Progenitor cell of endocrine pancreas (in vitro differentiated cells): ENCODE results near the gene TRIM47. TPM values are rescaled to one million over a fixed set of nuclear protein-coding genes. Genes with fewer than 3 reads are reported as not detected.
"Not testable (repeated sequence)": the region's sequence is repeated elsewhere in the genome, so short reads cannot be mapped to it uniquely, and the experiment has no call there.

ENCODE experiments used
- DNase-seq: peaks from one replicate; pipeline ENCODE4 v3.0.0; 2021; ENCODE audit warnings: low spot score; ENCODE audit not compliant: unreplicated experiment
- H3K27ac Mint-ChIP-seq: 2 replicates; pipeline ENCODE4 v1.8.0; 2021; ENCODE audit warnings: mild to moderate bottlenecking, moderate library complexity, mixed read lengths
- H3K27me3 Mint-ChIP-seq: 2 replicates; pipeline ENCODE4 v1.8.0; 2021; ENCODE audit warnings: mixed read lengths
- H3K36me3 Mint-ChIP-seq: 2 replicates; pipeline ENCODE4 v1.8.0; 2022; ENCODE audit warnings: mixed read lengths; ENCODE audit not compliant: insufficient read depth
- H3K4me1 Mint-ChIP-seq: 2 replicates; pipeline ENCODE4 v1.8.0; 2021; ENCODE audit warnings: low read depth, mixed read lengths
- H3K4me3 Mint-ChIP-seq: 2 replicates; pipeline ENCODE4 v1.8.0; 2021; ENCODE audit warnings: low read depth, mild to moderate bottlenecking, moderate library complexity, mixed read lengths
- H3K9me3 Mint-ChIP-seq: 2 replicates; pipeline ENCODE4 v1.8.0; 2021; ENCODE audit warnings: low read depth, mixed read lengths
- CTCF ChIP-seq: fragments of 200-600 bp; sonication (generic); IDR thresholded peaks from one replicate; pipeline ENCODE4 v1.5.0; 2021; ENCODE audit warnings: antibody characterized with exemption, mild to moderate bottlenecking; ENCODE audit not compliant: unreplicated experiment
- total RNA-seq: library from RNA; stranded (reverse); gene quantifications from 2 replicates; pipeline ENCODE4 v1.2.1, GENCODE V29; 2021

Gene TRIM47
- total RNA-seq, 1 donor from 2014 or later = 1.0 TPM

GRCh38 chr17:75891605-75892555, 13.5 kb upstream of the TRIM47 start:
- H3K4me1 Mint-ChIP-seq = peaks cover 8% of the 10 kb centered on the region
- DNase-seq = no peak
- peaks cover 11% of the 10 kb centered on the region for H3K27me3 Mint-ChIP-seq
- H3K27ac Mint-ChIP-seq = no peak overlapping the region
- no peak overlapping the region for H3K4me3 Mint-ChIP-seq
- no peak for TF ChIP-seq CTCF
- no peaks in the 10 kb centered on the region for H3K9me3 Mint-ChIP-seq
- H3K36me3 Mint-ChIP-seq = no peaks in the 10 kb centered on the region

GRCh38 chr17:75891022-75891604, 12.7 kb upstream of the TRIM47 start:
- H3K9me3 Mint-ChIP-seq = no peaks in the 10 kb centered on the region
- TF ChIP-seq CTCF = no peak
- H3K4me3 Mint-ChIP-seq = no peak overlapping the region
- H3K4me1 Mint-ChIP-seq = peaks cover 8% of the 10 kb centered on the region
- no peaks in the 10 kb centered on the region for H3K36me3 Mint-ChIP-seq
- peaks cover 11% of the 10 kb centered on the region for H3K27me3 Mint-ChIP-seq
- H3K27ac Mint-ChIP-seq = no peak overlapping the region
- DNase-seq = no peak

- no peak for DNase-seq
- H3K4me1 Mint-ChIP-seq = no peaks in the 10 kb centered on the region
- TF ChIP-seq CTCF = no peak
- no peak overlapping the region for H3K4me3 Mint-ChIP-seq
- H3K36me3 Mint-ChIP-seq = no peaks in the 10 kb centered on the region
- no peaks in the 10 kb centered on the region for H3K9me3 Mint-ChIP-seq
- H3K27me3 Mint-ChIP-seq = peaks cover 9% of the 10 kb centered on the region
- H3K27ac Mint-ChIP-seq = no peak overlapping the region
Measured at GRCh38 chr17:75889454-75889853, 11.1 kb upstream of the TRIM47 start.

GRCh38 chr17:75888484-75888883, 10.1 kb upstream of the TRIM47 start:
- no peak for DNase-seq

GRCh38 chr17:75885860-75886259, 7.5 kb upstream of the TRIM47 start:
- H3K4me3 Mint-ChIP-seq, H3K27ac Mint-ChIP-seq, DNase-seq, H3K36me3 Mint-ChIP-seq, H3K9me3 Mint-ChIP-seq, H3K4me1 Mint-ChIP-seq: not testable (repeated sequence)
- H3K27me3 Mint-ChIP-seq = peaks cover 26% of the 10 kb centered on the region

More at GRCh38 chr17:75888484-75888883, 10.1 kb upstream of the TRIM47 start:
- Mint-ChIP-seq H3K27me3 (peaks cover 6% of the 10 kb centered on the region), H3K4me3 (no peak overlapping the region), H3K4me1 (no peaks in the 10 kb centered on the region), H3K27ac (no peak overlapping the region), H3K9me3 (no peaks in the 10 kb centered on the region), H3K36me3 (no peaks in the 10 kb centered on the region)
- TF ChIP-seq CTCF = no peak
